HG03457 (cell line): ENCODE results near the gene HAT1.
"Not testable (repeated sequence)": the region's sequence is repeated elsewhere in the genome, so short reads cannot be mapped to it uniquely, and the experiment has no call there.

Source experiments
- ATAC-seq: cut with Tn5 transposase; IDR thresholded peaks from one replicate; pipeline ENCODE4 v1.9.1; 2021; ENCODE audit warnings: moderate number of reproducible peaks; ENCODE audit not compliant: unreplicated experiment

The HAT1 gene

DNA sequence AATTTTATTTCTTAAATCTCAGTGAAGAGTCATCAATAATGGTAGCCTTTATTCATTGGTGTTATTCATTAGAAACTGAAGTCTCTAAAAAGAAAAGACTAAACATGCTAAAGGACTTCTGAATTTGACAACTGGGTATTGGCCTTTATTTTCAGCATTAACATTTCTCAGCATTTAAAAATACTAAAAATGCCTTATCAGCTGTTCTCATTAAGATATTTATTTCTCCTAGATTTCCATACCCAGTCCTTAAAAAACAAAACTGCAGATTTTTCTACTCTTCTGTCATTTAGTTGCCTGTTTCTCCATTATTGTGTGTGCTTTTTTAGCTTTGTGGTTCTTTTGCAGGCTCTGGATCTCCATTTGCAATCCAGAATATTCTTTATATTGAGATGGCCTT lies 46.2 kb downstream of the HAT1 start:
- ATAC-seq = no peak

DNA sequence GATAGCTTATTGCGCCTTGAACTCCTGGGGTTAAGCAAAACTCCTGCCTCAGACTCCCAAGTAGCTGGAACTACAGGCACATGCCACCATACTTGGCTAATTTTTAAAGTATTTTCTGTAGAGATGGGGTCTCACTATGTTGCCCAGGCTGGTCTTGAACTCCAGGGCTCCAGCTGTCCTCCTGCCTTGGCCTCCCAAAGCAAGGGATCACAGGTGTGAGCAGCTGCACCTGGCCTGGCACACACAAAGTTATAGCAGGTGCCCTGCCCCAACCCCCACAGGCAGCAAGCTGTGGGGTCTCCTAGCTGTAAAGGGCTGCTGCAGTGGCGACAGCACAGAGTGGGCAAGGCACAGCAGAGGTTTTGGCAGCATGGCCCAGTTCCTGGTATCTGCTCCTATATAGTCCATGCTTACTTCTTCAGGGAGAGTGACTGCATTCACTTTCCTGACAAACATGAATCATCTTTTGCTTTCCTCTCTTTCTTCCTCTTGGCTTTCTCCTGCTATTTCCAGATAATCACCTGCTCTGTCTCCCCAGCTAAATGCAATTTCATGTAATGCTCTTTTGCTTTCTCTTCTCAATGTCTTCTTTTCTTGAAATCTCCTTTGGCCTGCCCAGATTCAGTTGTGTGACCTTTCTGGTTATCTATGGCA lies 50.2 kb downstream of the HAT1 start:
- no peak for ATAC-seq

DNA sequence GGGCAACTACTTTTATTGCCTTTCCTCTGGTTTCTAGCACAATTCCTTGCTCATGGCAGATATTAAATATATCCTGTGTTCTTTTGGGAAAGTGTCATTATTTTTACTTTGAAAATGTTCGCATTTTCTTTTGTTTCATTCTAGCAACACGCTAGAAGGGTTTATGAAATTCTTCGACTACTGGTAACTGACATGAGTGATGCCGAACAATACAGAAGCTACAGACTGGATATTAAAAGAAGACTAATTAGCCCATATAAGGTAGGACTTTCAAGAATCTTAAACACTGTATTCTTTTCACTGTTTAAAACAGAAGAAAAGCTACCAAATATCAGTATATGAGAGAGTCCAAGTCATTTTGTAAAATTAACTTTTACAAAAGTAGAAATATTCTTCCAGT lies 56.8 kb downstream of the HAT1 start:
- ATAC-seq = no peak

DNA sequence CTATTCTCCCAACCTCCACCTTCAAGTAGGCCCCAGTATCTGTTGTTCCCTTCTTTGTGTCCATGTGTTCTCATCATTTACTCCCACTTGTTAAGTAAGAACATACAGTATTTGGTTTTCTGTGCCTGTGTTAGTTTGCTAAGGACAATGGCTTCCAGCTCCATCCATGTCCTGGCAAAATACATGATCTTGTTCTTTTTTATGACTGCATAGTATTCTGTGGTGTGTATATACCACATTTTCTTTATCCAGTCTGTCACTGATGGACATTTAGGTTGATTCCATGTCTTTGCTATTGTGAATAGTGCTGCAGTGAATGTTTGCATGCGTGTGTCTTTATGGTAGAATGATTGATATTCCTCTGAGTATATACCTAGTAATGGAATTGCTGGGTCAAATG lies 61.7 kb downstream of the HAT1 start:
- not testable (repeated sequence) for ATAC-seq

DNA sequence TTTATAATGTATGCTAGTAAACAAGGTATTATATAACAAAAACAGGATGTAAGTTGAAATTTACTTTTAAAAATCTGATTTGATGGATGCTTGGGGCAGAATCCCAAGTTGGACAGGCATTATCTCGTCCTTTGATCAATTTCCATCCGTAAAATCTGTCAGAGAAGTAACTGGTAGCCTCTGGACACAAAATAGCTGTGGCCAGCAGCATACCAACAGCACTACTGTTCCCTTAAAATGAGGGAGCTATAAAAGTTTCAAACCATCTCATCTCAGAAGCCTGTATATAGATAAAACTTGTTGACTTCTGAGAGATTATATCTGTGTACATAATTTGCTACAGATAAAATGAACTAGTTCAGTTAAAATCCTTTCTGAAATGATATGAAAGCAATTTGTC lies 62.8 kb downstream of the HAT1 start:
- ATAC-seq = no peak

DNA sequence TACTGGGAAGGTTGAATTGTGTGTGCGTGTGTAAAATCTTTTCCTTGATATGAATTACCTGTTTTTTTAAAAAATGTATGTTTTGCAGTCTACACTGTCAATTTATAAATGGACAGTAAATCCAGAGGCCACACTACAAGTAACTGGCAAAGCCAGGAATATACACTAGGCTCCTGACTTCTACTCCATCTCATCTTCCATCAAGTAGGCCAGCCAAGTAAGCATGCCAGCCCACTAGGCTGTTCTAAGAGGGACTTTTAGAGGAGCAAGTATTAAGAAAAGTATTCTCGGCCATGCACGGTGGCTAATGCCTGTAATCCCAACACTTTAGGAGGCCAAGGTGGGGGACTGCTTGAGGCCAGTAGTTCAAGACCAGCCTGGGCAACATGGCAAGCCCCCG lies 64.5 kb downstream of the HAT1 start:
- ATAC-seq = no peak

DNA sequence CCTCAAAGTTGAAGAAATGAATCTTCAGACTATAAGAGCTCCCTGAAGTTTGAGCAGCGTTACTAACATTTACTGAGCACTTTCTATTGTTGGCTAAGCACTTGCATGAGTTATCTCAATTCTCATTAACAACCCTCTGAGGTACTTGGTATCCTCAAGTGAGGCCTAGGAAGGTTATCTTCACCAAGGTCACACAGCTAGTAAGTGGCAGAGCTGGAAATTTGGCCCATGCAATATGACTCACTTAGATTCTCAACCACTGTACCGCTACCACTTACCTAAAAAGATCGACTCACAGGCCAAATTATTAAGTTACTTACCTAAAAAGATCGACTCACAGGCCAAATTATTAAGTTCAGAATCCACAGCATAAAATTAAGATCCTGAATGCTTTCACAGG lies 68.8 kb downstream of the HAT1 start:
- no peak for ATAC-seq

DNA sequence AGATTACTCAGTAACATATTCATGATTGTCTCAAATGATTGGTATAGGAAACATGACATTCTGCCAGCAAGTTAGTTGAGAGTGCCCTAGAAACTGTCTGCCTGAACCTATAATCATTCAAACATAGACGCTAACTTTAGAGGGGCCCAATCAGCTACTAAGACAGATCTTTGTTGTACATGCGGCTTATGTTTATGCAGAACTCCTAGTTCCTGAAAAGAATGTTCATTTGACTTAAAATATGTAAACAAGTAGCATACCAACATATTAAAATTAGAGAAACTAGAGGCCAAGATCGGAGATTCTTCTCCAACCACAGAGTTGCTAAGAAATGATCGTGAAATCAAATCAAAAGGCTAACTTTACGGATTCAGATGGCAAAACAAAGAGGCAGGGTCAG lies 73.3 kb downstream of the HAT1 start:
- ATAC-seq = no peak

DNA sequence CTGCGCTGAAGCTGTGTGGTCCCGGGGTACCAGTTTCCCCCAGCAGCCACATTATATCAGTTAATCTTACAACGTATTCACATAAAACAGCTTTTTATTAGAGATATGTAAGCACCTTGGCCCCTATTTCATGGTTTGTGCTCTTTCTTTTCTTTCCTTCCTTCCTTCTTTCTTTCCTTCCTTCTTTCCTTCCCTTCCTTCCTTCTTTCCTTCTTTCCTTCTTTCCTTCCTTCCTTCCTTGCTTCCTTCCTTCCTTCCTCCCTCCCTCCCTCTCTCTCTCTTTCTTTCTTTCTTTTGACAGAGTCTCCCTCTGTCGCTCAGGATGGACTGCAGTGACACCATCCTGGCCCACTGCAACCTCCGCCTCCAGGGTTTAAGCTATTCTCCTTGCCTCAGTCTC lies 73.8 kb downstream of the HAT1 start:
- ATAC-seq = no peak

DNA sequence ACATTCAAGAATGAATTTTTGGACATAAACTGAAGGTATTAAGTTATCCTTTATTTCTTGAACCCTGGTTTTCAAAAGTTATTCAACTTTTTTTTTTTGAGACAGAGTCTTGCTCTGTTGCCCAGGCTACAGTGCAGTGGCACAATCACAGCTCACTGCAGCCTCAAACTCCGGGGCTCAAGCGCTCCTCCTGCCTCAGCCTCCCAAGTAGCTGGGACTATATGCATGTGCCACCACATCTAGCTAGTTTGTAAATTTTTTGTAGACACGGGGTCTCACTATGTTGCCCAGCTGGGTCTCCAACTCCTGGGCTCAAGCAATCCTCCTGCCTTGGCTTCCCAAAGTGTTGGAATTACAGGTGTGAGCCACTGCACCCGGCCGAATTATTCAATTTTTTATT lies 74.8 kb downstream of the HAT1 start:
- not testable (repeated sequence) for ATAC-seq

DNA sequence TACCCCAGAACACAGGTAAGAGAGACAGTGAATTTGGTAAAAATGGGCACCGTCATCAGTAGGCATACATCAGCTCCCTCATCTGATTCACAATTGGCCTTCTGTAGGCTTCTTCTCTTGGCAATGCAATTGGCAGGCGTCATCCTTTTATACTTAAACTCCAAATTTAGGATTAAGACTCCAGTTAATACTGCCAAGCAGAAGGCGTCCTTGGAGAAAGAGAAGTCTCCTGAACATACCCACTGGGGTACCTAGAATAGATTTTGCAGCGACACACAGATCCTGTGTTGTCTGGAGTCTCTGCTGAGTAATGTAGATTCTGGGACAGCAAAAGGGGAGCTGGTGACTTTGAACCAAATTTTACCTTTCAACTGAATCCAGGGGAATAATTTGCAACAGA lies 76.9 kb downstream of the HAT1 start:
- ATAC-seq = no peak

DNA sequence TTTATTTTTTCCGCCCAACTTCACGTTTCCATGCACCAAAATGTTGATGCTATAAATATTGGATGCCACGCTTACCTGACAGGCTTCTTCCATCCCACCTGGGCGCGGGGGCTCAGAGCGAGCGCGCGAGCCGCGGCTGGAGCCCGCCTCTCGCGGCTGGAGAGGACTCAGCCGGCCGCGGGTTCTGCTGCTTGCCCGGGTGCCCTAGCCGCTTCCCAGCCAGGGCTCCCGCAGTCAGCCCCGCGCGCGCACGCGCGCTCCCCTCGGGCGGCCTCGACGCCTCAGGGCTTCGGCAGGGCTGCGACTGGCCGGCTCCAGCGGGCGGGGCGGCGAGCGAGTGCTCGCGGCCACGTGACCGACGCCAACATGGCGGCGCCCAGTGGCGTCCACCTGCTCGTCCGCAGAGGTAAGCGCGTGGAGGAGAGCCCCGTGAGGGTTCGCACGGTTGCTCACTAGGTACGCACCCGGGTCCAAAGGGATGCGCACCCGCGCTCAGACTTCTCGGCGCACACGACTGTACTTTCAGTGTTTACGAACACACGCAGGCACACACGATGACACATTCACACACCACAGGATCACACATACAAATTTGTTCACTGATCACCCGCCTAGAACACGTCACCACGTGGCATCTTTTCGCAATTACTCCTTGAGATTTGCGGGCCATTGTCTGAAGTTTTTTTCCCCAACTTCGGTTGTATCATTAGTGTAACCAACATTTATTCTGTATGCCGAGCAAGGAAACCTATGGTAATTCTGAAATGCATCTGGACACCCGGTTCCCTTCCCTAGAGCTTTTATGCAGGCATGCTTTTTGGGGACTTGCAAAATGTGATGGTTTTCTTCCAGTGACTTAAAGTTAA lies 77.6 kb downstream of the HAT1 start, which contains the start of gene METAP1D:
METAP1D (plus strand) TSS at position 350 of the 866 bp plus-strand sequence; CDS start at position 367, 17 bp downstream.
- ATAC-seq = peak; percentile 90

DNA sequence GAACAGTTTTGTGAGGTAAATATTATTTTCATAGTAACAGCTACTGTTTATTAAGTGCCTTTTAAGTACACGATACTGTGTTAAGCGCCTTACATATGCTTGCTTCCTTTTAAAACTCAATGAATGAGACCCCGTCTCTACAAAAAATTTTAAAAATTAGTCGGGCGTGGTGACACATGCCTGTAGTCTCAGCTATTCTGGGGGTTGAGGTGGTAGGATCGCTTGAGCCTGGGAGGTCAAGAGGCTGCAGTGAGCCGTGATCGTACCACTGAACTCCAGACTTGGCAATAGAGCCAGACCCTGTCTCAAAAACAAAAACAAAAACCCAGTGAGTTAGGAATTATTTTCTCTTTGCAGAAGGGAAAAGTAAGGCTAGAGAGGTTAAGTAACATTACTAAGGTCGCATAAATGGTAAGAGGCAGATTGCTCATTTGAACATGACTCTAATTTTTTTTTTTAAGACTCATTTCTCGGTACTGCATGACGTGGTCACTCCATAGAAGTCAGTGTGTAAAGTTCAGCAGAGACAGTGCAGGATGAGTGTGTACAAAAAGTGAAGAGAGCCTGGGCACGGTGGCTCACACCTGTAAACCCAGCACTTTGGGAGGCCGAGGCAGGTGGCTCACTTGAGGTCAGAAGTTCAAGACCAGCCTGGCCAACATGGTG lies 78.6 kb downstream of the HAT1 start:
- ATAC-seq = no peak

DNA sequence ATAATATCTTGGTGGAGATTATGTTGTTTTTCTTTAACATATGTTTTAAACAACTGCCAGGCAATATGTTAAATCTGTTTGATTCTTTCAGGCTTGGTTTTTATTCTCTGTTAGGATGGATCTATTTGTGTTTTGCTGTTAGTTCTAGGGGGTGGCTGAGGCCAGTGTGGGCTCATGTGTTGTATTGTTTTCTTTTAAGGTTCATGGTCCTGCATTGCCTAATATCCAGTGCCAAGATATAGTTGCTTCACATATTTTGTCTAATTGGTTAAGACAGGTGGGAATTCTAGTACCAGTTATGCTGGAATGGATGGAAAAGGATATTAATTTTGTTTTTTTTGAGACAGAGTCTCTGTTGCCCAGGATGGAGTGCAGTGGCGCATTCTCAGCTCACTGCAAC lies 85.1 kb downstream of the HAT1 start:
- no peak for ATAC-seq

DNA sequence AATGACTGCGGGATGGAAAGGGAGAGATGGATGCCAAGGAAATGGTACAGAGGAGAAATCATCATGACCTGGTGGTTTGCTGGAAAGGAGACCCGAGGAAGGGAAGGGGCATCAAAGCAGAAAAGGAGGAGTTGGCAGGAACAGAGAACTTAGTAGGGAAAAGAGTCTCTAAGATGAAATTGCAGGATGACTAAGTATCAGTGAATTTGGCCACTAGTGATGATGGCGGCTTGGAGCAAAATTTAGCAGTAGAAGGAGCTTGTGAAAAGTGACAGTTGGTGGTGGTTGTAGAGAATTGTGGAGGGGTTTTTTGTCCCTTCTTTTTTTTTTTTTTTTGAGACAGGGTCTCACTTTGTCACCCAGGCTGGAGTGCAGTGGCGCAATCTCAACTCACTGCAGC lies 87.6 kb downstream of the HAT1 start:
- no peak for ATAC-seq

DNA sequence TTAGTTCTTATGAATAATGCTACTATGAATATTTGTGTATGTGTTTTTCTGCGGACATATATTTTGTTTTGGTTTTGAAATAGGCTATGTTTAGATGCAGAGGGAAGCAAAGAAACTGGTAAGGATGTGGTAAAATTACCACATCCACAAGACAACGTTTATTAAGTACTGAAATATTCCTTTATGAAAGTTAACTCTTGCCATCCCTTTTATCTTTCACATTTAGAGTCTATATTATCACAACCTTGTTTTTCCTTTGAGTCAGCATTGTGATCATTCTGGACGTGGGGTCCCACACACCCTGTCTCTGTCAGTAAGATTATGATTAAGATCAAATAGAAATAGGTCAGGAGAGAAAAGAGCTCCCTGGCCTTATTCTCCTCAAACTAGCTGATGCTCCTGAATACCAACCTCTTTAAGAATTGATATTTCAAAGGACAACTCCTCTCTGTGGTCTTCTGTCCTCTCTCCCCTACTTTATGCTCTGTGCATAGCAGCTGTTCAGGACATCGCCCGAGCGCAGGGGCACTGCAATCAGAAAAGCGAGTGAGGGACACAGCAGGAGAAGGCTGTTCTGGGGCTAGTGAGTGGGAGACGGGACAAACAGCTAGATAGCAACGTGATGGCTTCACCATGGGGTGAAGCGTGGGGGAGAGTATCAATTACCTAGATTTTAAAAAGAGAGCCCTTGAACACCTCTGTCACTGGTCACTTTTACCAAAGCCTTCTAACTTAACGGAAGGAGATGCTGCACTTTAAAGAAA lies 89.7 kb downstream of the HAT1 start:
- ATAC-seq = no peak

DNA sequence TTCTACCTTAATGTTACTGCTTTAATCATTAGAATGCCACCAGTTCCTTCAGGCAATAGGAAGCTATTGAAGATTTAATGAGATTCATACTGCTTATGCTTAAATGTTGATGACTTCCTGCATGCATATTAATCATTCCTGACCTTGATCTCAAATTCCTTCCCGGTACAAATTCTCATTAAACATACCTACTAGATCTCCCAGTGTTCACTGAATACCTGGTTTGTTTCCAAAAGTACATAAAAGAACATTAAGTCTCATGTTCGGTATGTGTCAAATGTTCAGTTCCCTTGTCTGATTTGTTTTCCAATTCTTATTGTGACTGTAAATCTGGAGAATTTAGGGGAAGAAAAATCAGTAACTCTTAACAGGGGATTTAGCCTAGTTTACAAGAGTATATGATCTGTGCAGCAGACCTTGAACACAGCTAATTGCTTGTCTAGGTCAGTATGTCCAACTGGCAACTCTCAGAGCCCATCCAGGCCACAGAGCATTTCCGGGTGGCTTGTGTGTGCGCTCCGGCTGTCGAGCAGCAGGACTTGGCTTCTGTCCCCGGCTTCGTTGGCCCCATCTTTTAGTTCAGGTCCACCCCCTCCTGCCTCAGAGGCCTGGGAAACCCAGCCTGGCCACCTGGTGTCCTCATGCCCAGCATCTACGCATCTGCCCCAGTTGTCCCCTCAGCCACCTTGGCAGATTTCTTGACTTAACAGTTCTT lies 90.6 kb downstream of the HAT1 start:
- ATAC-seq = no peak

DNA sequence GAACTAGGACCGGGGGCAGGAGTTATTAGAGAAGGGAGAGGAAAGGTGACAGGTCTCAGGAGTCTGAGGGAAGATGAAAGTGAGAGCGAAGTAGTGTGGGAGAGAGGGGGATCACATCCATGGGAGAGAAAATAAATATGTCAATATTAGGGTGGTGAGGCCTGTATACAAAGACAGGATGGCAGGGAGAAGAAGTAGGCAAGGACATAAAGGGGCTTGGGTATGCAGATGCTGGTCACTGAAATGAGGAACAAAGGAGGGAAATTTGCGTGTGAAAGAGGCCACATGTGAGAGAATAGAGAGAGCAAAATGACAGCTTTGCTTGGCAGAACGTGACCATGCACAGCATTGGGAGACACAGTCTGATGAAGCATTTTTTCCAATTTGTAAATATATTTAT lies 91.1 kb downstream of the HAT1 start:
- peak; percentile 59 for ATAC-seq

DNA sequence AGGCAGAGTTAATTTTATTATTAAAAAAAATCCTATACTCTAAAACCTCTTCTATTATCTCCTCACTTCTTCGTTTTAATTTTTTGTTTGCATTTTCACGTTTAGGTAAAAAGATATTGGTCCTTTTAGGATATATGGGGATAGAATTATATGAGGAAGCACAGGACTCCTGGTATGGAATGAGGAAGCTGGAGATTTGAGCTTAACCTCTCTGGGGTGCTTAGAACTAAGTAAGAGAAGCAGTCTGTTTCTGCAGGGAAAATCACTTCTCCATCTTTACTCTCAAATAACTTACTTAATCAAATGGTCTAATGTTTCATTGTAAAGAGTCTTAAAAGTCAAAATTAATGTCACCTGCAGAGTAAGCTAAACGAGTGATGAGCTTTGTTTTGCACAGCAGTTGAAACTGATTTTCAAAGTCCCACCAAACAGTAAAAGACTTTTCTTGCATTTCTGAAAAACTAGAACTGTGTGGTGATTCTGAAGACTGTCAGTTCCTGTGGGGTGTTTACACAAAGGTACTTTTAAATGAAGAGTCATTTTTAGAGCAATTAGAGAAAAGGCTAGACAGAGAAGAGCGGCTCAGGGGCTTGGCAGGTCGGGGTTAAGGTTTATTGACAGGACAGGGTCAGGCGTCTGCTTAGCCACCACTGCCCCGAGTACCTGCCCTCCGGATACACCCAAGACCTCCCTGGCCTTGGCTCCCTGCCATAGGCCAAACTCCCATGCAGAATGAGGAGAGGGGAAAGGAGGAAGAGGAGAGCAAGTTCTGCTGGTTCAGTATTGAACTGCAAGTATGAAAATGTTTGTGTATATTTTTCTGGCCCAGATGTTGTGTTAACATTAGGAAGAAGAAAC lies 99.0 kb downstream of the HAT1 start:
- ATAC-seq = no peak

DNA sequence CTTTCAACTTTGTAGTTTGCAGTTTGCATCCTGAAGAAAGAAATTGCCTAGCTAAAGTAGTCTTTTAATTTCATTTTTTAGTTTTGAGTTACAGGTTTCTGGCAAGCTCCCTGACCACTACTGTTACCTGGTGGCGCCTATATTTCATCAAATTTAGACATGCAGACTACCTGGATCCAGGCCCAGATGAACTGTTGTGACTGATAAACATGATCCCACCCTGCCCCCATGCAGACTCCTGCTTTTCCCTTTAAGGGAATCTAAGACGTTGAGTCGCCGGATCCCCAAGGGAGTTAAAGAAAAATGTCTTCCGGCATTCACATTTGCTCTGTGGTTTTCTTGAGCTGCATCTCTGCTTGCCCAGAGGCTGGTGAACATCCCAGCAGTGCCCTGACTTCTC lies 99.7 kb downstream of the HAT1 start:
- ATAC-seq = no peak
